Measurements from ENCODE around the gene RDH8.

DNA sequence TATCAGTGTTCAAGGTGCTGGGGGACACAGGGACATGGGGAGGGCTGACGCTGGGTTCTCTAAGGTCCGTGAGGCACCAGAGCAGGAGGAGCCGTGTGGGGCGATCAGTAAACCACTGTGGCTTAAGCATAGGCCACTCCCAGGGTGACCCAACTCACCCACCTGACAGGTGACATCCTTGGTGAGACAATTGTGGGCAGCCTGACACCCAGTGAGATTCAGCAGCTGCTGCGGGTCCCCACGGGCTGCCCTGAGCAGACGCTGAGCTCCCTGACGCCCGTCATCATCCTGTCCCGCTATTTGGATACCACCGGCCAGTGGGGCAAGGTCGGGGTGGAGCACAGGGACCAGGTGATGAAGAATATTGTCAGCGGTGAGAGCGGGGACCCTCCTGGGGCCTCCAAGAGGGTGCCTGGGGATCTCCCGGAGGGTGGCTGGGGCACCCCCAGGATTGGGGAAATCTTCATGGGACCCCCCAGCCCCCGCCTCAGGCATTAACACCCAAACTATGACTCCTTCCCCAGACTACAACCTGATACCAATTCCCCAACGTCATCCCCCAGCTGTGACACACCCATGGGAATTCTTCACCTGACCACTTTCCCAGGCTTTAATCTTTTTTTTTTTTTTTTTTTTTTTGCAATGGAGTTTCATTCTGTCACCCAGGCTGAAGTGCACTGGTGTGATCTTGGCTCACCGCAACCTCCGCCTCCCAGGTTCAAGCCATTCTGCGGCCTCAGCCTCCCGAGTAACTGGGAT is 39.5 kb downstream of the RDH8 start:
- TF ChIP-seq, protein P1, sequence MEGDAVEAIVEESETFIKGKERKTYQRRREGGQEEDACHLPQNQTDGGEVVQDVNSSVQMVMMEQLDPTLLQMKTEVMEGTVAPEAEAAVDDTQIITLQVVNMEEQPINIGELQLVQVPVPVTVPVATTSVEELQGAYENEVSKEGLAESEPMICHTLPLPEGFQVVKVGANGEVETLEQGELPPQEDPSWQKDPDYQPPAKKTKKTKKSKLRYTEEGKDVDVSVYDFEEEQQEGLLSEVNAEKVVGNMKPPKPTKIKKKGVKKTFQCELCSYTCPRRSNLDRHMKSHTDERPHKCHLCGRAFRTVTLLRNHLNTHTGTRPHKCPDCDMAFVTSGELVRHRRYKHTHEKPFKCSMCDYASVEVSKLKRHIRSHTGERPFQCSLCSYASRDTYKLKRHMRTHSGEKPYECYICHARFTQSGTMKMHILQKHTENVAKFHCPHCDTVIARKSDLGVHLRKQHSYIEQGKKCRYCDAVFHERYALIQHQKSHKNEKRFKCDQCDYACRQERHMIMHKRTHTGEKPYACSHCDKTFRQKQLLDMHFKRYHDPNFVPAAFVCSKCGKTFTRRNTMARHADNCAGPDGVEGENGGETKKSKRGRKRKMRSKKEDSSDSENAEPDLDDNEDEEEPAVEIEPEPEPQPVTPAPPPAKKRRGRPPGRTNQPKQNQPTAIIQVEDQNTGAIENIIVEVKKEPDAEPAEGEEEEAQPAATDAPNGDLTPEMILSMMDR (optimal IDR thresholded peaks at IDR 0.05 in 1 of 3, IDR thresholded peaks at IDR 0.05 in 1 of 3, conservative IDR thresholded peaks at IDR 0.05 in 1 of 3; ENCODE audit: extremely low read depth in 1 of 3, insufficient read depth in 2 of 3, low read length in 3 of 3): no peak
- TF ChIP-seq EZH2 (IDR thresholded peaks at IDR 0.05; ENCODE audit: low read length): no peak

Measured in keratinocyte (primary cell).